ENCODE measurements around the gene LTA.

LTA gene

GRCh38 chr6:31574106-31575061 lies 2.3 kb downstream of the LTA start:
- DNase-seq = no peak

- peak; percentile 93 for DNase-seq
Measured at GRCh38 chr6:31575335-31575901, 3.3 kb downstream of the LTA start, which contains the start of gene TNF. Gene TNF, plus strand, starts transcription at chr6:31575565. Its CDS starts 177 bp downstream, at chr6:31575742.

DNA sequence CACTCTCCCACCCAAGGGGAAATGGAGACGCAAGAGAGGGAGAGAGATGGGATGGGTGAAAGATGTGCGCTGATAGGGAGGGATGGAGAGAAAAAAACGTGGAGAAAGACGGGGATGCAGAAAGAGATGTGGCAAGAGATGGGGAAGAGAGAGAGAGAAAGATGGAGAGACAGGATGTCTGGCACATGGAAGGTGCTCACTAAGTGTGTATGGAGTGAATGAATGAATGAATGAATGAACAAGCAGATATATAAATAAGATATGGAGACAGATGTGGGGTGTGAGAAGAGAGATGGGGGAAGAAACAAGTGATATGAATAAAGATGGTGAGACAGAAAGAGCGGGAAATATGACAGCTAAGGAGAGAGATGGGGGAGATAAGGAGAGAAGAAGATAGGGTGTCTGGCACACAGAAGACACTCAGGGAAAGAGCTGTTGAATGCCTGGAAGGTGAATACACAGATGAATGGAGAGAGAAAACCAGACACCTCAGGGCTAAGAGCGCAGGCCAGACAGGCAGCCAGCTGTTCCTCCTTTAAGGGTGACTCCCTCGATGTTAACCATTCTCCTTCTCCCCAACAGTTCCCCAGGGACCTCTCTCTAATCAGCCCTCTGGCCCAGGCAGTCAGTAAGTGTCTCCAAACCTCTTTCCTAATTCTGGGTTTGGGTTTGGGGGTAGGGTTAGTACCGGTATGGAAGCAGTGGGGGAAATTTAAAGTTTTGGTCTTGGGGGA lies 4.0 kb downstream of the LTA start:
- DNase-seq = peak; percentile 21

DNA sequence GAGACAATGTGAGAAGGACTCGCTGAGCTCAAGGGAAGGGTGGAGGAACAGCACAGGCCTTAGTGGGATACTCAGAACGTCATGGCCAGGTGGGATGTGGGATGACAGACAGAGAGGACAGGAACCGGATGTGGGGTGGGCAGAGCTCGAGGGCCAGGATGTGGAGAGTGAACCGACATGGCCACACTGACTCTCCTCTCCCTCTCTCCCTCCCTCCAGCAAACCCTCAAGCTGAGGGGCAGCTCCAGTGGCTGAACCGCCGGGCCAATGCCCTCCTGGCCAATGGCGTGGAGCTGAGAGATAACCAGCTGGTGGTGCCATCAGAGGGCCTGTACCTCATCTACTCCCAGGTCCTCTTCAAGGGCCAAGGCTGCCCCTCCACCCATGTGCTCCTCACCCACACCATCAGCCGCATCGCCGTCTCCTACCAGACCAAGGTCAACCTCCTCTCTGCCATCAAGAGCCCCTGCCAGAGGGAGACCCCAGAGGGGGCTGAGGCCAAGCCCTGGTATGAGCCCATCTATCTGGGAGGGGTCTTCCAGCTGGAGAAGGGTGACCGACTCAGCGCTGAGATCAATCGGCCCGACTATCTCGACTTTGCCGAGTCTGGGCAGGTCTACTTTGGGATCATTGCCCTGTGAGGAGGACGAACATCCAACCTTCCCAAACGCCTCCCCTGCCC lies 4.9 kb downstream of the LTA start:
- peak; percentile 62 for DNase-seq

DNA sequence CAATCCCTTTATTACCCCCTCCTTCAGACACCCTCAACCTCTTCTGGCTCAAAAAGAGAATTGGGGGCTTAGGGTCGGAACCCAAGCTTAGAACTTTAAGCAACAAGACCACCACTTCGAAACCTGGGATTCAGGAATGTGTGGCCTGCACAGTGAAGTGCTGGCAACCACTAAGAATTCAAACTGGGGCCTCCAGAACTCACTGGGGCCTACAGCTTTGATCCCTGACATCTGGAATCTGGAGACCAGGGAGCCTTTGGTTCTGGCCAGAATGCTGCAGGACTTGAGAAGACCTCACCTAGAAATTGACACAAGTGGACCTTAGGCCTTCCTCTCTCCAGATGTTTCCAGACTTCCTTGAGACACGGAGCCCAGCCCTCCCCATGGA lies 5.5 kb downstream of the LTA start:
- DNase-seq = no peak

- DNase-seq = peak; percentile 39
Measured at GRCh38 chr6:31578184-31579118, 6.4 kb downstream of the LTA start.

- no peak for DNase-seq
Measured at GRCh38 chr6:31579119-31579505, 7.0 kb downstream of the LTA start.

- peak; percentile 37 for DNase-seq
Measured at GRCh38 chr6:31579546-31580437, 7.7 kb downstream of the LTA start.

DNA sequence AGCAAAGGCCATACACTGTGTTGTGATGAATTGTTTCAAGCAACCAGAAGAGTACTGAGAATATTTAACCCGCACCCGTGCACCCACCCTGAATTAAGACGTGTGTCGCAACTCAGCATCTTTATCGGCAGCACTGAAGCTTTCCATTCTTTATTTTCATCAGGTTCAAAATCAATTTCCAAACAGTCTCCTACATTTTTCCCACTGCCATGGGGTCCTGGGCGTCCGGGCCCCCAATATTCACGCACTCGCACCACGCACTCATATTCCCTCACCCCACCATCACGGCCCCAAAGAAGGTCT lies 8.3 kb downstream of the LTA start:
- DNase-seq = no peak

DNA sequence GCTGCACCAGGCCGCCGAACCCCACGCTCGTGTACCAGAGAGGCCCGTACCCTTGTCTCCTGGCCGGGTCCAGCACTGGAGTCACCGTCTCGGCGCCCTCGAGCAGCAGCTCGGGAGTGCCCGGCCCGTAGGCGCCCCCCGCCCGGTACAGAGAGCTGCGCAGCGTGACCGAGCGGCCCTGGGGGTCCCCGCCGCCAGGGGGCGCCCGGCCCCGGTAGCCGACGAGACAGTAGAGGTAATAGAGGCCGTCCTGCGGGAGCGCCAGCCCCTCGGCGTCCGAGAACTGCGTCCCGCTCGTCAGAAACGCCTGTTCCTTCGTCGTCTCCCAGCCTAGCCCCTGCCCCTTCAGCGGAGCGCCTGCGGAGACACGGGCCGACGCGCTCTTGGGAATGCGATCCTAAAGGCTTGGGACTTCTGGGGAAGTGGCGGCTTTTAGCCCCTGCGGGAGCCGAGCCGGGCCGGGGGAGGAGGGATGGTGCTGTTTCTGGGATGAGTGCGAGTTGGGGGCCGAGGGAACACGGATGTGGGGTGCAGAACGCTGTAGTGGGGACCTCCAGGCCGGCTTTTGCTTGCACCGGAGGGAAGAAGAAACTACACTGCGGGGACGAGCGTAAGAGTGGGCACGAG lies 8.8 kb downstream of the LTA start:
- peak; percentile 90 for DNase-seq

DNA sequence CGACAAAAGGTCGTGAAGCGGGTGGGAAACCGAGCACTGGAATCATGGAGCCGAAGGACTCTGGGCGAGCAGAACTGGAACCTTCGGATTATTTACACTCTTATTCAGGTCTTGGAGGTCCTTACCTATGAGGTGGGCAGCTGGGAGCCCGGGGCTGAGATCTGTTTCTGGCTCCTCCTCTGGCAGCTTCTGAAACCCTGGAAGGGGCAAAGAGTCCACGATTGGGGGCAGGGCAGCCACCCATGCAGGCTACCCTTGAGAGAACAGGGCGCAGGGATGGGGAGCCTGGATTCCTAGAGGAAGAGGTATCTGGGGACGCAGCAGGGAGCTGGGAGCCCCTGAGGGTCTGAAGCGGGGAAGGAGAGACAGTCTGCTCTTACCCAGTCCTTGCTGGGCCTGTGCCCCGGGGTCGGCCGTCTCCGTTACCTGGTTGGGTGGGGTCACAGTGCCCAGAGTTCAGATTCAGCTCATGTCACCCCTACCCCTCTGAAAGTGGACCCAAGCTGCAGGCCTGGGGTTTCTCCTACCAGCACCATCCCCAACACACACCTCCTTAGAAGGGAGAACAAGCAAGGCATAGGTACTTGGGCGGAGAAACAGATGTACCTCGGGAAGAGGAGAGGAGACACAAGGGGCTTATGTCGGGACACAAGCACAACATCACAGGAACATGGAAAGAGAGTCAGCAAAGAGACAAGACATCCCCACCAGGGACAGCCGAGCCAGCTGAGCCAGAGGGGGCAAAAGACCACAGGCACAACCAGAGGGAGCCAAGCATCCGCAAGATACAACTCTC lies 9.5 kb downstream of the LTA start:
- no peak for DNase-seq

DNA sequence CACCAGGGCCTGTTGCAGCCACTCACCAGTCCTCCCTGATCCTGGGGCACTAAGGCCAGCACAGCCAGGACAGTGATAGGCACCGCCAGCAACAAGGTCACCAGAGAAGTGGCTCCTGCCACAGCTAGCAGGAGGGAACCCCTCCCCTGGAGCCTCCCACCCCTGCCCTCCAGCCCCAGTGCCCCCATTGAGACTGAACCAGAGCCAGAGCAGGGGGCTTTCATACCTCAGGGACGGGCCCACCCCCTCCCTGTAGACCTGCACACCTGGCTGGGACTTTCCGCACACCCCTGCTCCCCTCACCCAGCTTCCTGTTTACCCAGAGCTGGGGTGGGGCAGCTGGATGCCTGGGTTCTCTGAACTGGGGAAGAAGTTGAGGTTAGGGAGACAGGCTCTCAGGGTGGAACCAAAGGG lies 10.1 kb downstream of the LTA start, which contains the start of gene LTB:
Gene LTB (minus strand): TSS at position 195 of the 414 bp plus-strand sequence. CDS start 7 bp downstream, at position 188.
- DNase-seq = peak; percentile 81

- DNase-seq = peak; percentile 72
Measured at GRCh38 chr6:31585491-31585890, 13.4 kb downstream of the LTA start.

- no peak for DNase-seq
Measured at GRCh38 chr6:31586008-31586407, 13.9 kb downstream of the LTA start, which contains the start of gene LST1. Gene LST1, plus strand, starts transcription at chr6:31586277. Its CDS starts 1,023 bp downstream, at chr6:31587300.

DNA sequence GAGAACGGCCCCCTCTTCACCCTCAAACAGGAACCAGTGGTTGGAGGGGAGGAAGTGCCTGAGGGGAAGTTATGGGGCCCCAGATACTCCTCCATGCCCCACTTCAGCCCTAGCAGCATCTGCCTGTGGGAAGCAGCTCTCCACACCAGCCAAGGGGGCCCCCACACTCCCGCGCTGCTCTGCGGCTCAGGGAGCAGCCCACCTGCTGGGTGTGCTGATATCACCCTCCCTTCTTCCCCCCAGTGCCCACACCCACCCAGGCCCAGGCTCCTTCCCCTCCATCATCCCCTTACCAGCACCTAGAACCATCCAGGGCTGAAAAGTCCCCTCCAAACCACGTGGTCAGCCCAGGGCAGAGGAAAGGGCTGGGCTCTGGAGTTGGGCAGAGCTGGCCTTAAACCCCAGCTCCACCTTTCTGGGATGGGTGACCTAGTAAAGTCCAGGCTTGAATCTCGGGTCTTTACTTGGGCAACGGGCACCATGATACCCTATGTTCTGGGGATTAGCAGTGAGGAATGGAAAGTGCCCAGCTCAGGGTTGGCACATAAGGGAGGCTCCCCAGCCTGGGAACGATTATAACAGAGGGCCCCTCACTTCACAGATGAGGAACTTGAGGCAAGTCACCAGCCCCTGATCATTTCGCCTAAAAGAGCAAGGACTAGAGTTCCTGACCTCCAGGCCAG lies 14.7 kb downstream of the LTA start:
- DNase-seq = peak; percentile 54

DNA sequence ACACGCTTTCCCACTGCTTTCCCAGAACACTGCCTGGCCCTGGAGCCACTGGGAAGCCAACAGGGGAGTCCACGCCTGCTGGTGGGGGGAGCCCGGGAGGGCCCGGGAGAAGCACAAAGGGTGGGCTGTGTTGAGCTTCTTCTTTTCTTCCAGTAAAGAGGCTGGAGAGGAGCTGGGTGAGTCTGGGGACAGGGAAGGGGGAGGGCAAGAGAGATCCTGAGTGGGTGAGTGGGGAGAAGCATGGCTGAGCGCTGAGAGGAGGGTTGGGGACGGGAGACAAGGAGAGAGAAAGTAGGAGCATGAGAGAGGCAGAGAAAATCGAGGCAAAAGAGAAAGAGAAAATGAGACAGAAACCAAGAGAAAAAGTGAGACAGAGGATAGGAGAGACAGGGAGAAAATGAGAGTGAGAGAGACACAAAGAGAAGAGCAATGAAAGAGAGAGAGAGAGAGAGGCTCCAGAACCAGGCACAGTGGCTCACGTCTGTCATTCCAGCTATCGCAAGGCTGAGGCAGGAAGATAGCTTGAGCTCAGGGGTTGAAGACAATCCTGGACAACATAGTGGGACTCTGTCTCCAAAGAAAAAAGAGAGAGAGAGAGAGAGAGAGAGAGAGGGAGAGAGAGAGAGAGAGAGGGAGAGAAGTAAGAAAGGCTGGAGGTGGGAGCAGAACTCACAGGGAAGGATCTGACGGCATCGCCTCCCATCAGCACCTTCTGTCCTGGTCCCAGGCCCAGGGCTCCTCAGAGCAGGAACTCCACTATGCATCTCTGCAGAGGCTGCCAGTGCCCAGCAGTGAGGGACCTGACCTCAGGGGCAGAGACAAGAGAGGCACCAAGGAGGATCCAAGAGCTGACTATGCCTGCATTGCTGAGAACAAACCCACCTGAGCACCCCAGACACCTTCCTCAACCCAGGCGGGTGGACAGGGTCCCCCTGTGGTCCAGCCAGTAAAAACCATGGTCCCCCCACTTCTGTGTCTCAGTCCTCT lies 16.0 kb downstream of the LTA start:
- DNase-seq = no peak

All from CD4-positive, alpha-beta T cell treated with Interleukin-10 for 1 hour (primary cell).